ENCODE measurements around the gene ADIG.
"Not testable (repeated sequence)": the region's sequence is repeated elsewhere in the genome, so short reads cannot be mapped to it uniquely, and the experiment has no call there.

Gene ADIG

DNA sequence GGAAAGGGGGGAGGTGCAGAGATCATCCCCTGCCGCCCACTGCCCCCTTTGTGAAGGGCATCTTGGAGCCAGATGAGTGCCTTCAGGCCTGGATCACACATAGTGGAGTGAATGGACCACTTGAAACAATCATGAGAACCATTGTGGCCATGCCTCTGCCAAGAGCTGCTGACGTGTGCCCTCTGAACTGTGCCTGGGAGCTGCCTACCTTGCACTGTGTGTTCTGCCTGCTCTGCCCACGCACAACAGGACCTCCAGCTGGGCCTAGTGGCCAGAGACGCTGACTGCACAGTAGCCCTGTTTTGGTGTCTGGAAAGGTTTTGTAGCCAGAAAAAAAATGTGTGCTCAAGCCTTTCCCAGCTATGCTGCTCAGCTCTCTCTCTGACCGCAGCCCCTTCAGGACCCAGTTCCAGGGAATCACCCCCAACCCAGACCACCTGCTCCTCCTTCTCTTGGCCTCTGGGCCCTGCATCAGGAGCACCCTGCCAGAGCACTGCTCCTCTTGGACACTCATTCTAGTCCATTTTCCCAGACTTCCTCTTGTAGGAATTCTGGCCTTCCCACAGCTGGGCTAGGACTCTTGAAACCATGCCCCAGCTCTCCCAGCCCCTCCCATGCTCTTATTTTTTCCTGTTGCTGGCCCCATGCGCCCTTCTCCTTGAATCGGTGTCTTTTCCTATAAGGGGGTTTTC, 1.6 kb upstream of the ADIG start:
- DNase-seq, result no peak

DNA sequence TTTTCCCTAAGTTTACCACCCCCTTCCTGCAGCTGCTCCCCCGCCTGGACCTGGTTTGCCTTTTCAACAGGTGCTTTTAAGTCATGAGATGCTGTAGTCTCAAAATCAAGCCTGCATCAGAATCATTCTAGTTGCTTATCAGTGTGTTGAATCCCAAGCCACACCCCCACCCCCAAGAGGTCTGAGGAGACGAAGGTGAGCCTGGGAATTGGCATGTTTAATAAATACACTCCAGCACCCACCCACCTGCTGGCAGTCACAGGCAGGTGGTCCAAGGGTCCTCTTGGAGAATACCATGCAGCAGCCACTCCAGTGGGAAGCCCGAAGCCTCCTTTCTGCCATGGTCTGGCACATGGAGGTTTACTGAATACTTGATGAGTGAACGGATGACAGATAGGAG, 1.1 kb upstream of the ADIG start:
- DNase-seq, result no peak

DNA sequence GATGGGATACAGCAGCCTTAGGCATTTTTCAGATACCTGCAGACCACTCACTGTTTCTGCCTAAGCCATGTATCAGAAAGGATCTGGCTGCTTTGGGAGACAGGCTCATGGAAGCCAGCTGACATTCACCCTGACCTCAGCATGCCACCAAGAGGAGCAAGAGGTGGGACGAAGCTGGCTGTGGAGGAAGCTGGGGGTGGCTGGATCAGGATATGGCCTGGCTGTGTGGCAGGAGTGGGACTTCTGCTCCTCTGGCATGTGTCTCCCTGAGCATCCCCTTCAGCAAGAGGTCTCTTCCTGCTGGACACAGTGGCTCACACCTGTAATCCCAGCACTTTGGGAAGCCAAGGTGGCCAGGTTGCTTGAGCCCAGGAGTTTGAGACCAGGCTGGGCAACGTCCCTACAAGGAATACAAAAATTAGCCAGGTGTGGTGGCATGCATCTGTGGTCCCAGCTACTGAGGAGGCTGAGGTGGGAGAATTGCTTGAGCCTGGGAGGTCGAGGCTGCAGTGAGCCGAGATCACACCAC, 897 bp downstream of the ADIG start:
- DNase-seq, result no peak

DNA sequence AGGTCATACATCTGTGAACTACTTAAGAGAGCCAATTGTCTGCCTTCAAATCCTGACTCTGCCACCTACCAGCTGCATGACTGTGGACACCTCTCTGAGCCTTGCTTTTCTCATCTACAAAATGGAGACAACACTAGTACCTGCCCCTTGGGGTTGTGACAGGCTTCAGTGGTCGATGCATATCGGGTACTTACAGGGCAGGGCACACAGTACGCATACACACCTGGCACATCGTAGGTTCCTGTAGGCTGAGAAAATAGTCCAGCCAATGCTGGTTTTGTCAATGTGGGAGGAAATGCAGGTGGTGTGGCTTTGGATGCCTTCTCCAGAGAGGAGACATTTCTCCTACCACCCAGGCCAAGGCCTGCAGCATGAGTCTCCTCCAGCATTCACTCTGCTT, 2.3 kb downstream of the ADIG start:
- DNase-seq, result no peak

DNA sequence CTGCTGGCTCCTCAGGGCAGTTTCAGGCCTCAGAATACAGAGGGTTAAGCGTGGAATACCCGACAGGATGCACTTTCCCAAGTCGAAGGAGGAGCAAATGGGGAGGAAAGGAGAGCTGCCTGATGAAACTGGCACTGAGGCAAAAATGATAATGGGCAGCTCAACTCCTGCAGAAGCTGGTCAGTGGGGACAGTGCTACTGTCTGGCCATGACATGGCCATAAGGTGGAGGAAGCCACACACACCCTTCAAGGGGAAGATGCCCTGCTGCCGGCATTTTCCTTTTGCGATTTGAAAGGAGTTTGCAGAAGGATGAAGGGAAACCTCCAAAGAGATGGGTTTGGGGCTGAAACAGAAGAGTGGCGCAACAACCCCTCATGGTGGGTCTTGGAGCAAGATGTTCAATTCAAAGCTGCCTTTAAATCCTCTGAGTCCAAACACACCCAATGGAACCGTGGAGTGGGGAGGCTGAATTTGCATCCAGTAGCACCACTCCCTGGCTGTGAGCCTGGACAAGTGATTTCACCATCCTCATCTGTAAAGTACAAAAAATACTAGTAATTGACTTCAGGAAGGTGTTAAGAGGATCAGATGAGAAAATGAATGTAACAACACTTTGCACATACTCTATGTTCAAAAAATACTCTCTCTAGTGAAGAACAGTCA, 3.2 kb downstream of the ADIG start:
- DNase-seq, result no peak

DNA sequence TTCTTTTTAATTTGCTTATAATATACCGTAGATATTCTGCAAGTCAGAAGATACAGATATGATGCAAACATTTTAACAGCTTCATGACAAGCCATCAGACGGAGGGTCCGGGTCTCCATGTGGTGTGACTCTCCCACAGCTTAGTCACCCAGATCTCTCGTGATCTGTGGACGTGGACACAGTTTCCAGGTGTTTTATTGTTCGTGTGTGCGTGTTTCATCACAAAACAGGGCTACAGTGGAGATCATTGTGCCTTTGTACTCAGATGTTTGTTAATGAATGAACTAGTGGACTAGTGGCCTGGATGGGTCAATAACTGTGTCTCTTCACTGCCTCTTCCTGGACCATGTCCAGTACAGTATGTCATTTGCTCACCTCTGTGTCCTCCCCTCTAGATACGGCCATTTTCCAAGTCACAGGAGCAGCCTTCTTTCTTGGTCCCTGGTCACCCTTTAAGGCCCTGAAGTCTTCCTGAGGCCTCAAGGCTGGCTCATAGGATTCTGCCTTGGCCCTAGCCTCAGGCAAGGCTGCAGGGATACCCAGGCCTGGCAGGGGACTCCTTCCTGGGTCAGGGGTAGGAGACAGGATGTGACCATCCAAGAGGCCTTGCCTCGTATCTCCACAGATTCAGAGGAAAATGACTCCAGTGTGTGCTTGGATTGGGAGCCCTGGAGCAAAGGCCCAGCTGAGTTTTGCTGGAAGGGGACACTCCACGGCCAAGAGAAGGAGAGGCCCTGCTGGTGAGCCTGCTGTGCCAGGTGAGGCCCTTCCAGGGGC, 4.6 kb downstream of the ADIG start:
- no peak for DNase-seq

DNA sequence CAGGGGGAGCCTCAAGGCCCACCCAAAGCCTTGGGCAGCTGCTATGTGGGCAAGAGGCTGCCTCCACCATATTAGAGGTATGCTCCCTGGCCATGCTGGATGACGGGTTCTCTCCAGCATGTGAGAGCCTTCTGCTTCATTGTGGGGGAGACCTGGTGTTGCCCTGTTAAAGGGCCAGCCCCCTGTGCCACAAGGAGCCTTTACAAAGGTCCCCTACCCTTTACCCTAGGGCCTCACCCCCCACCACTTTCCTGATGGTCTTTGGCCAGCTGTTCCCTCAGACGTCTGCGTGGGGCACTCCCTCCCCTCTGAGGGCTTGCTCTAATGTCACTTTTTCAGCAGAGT, 5.2 kb downstream of the ADIG start:
- no peak for DNase-seq

DNA sequence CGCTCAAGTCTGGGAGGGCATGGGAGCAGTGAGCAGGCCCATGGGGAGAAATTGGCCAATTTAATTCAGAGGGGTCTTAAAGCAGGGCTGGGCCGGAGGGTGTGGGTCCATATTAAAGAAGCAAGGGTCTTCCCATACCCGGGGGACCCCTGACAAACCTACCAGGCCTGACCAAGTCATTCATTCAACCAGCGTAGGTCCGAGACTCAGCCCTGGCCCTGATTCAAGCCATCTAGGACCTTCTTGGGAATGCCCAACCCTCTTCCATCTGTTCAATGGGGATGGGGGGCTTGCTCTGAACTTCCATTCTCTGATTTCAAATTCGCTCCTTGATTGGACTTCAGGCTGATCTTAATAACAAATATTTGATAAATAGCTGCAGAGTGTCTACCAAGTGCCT, 7.3 kb downstream of the ADIG start:
- DNase-seq, result no peak

DNA sequence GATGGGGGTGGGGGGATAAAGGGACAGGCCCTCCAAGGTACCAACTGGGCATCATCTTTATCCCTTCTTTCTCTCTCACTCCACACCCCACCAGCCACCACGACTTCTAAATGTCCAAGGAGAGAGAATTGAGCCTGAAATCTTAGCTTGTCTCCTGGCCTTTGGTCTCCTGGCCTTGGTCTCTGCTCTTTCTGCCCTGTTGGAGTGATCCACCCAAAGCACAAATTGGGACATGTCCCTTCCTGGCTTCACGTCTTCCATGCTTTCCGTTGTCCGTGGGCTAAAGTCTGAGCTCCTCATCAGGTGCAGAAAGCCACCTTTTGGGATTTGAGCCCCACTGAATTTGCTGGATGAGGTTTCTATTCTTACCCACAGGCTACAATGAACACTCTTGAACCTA, 8.4 kb downstream of the ADIG start:
- no peak for DNase-seq

DNA sequence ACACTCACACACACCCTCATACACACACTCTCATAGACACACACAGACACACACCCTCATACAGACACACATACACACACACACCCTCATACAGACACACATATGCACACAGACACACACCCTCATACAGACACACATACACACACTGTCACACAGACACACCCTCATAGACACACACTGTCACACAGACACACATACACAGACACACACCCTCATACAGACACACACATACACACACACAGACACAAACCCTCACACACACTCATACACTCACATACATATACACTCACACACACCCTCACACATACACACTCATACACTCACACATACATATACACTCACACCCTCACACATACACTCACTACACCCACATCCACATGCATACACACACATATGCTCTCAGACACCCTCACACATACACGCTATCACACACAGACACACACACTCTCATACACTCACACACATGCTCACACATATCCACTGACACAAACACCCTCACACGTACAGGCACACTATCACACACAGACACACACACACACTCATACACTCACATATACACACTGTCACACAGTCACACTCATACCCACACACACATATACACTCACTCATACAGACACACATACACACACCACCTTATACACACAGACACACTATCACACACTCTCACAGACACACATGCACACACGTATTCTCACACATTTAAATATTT, 9.1 kb downstream of the ADIG start:
- DNase-seq, result no peak

DNA sequence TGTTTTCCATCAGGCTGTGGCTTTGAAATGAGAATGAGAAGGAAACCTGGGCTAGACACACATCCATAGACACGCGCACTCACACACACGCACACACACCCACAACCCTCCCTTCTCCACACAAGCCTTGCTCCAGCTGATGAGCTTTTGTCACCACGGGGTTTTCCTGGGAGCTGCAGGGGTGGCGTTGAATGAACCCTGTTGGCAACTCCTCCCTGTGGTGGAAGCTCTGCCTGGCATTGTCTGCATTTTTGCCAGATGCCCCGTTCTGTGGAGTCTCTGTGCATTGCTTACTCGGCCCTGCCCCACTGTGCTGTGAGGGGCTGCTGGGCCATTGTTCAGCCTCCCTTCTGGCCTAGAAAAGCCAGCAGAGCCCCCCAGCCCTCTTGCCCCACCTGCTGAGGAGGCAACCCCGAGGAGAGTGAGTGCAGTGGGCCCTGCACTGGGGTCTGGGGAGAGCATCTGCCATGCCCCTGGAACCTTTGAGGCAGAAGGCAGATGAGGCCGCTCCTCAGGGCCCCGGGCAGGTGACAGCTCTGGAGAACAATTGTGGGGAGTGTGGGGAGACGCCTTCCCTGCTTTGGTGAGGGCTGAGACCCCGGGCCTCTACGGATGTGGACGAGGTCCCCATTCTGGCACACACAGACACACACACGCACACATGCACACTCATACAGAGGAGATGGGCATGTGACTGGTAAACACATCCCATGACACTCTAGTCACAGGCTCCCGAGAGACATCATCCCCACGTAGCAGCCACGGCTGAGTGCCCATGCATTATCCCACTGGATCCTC, 9.9 kb downstream of the ADIG start:
- no peak for DNase-seq

DNA sequence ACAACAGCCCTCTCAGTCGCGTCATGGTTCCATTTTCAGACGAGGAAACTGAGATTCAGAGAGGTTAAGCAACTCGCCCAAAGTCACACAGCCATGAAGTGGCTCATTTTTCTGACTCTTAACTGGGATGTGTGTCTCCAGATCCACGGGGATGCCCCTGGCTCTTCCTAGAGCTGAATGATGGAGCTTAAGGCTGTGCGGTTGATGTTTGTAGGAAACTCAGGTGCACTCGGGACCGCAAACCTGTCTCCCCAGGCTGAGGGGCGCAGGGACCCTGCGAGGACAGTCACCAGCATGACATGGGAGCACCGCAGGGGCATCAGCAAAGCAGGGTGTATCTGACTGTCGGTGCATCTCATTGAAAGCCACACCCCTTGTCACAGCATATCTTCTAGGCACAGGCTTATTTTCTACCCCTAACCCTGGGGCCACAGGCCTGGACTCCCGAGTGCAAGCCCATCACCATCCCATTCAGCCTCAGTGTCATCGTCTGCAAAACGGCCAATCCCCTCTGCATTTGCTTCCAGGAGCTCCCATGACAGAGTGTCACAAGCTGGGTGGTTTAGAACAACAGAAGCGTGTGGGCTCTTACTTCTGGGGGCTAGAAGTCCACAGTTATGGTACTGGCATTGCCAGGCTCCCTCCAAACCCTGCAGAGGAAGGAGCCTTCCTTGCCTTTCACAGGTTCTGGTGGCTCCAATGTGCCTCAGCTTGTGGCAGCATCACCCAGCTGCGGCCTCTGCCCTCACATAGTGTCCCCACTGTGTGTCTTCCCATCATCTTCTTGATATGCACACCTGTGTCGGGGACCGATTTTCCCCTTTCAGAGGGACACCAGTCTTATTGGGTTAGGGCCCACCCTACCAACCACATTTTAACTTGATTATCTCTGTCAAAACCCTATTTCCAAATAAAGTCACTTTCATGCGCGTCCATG, 10.7 kb downstream of the ADIG start:
- DNase-seq, result no peak

DNA sequence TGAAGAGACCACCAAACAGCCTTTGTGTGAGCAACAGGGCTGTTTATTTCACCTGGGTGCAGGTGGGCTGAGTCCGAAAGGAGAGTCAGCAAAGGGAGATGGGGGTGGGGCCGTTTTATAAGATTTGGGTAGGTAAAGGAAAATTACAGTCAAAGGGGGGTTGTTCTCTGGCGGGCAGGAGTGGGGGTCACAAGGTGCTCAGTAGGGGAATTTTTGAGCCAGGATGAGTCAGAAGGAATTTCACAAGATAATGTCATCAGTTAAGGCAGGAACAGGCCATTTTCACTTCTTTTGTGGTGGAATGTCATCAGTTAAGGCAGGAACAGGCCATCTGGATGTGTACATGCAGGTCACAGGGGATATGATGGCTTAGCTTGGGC, 11.4 kb downstream of the ADIG start:
- DNase-seq, result not testable (repeated sequence)

DNA sequence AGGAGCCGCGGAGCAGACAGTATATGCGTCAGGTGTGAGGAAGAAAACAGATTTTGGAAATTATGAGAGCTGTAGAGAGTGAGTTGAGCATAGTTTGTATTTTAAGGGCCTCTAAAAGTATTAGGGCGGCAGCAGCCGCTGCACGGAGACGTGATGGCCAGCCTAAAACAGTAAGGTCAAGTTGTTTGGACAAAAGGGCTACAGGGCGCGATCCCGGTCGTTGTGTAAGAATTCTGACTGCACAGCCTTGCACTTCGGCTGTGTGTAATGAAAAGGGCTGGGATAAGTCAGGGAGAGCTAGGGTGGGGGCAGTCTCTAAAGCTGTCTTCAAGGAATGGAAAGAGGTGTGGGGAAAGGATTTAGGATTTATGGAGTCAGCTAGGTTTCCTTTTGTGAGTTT, 13.3 kb downstream of the ADIG start:
- DNase-seq, result not testable (repeated sequence)

DNA sequence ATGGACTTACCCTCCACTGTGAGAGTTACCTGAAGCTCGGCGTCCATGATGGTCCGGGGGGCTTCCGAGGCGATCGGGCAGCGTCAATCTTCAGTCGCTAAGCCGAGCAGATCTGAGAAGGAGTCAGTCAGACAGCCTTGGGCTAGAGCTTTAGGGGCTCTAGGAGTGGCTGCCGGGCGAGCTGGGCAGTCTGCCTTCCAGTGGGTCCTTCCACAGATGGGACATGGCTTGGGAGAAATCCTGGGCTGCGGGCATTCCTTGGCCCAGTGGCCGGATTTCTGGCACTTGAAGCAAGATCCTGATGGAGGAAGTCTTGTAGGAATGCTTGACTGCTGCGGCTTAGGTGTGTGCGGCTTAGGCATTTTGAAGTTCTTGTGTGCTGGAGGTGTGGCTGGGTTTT, 14.9 kb downstream of the ADIG start:
- DNase-seq, result not testable (repeated sequence)

DNA sequence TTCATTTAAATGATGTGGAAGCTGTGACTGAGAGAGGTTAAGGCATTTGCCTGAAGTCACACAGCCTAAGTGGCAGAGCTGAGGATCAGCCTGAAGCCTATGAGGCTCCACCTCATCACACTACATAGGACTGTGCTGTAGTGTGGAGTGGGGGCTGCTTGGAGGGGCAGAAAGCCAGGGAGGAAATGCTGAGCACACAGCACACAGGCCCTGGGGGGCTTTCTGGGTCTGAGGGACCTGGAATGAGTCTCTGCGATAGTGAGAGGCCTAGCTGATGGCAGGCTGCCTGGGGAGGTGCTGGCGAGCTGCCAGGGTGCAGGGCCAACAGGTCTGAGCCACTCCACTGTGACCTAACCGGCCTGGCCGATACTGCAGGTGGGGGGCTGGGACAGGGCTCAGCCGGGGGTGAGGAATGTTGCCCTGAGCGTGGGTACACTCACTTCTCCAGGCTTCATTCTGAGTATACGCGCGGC, 18.4 kb downstream of the ADIG start:
- DNase-seq, result no peak

DNA sequence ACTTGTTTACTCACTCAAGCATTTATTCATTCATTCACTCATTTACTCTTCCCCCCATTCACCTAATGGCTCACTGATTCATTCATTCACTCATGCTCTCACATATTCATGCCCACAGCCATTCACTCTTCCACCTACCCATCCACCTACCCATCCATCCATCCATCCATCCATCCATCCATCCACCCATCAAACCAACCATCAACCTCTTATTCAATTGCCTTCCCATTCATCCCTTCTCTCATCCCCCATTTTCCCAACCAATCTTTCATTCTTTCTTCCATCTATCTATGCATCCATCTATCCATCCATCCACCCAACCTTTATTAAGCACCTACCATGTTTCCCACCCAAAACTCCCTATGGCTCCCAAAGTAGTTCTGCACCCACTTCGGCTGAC, 19.1 kb downstream of the ADIG start:
- no peak for DNase-seq

DNA sequence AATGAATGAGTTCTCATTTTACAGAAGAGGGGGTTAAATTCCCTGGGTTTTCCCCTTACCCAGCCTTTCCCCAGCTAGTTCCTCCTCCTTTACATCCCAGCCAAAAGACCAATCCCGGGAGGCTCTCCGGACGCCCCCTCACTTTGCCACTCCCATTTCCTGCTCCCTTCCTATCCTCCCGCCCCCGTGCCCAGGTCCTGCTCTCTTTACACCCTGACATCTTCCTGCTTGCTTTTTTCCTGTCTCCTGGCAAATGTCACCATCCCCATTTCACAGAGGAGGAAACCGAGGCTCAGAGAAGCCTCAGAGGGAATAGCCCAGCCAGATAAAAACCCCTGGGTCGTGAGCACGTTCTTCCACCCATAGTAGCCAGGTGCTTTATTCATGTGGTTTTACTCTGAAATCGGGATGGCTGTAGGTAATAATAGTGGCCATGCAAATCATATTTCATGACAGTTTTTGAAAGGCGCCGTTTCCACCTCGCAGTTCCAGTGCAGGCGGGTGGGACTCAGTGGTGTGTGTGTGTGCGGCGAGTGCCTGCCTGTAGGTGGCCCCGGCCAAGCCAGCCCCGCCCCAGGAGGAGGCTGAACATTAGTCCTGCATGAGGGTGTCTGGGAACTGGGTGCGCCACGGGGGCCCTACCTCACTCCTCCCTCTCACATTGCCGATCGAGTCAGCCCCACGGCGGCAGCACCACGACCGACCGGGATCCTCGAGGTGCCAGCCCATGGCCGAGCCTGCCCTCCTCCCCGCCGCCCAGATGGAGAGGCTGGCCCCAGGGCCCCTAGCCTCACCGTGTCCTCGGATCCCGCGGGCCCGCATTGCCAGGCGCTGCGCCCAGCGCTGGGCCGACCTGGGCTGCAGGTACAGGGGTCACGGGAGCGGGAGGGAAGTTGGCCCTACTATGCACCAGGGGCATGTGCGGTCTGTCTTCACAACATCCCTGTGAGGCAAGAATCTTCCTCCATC, 20.5 kb downstream of the ADIG start, which contains the start of gene ARHGAP40:
Gene ARHGAP40, plus strand, starts transcription at position 594 of the 969 bp plus-strand sequence.
- no peak for DNase-seq

DNA sequence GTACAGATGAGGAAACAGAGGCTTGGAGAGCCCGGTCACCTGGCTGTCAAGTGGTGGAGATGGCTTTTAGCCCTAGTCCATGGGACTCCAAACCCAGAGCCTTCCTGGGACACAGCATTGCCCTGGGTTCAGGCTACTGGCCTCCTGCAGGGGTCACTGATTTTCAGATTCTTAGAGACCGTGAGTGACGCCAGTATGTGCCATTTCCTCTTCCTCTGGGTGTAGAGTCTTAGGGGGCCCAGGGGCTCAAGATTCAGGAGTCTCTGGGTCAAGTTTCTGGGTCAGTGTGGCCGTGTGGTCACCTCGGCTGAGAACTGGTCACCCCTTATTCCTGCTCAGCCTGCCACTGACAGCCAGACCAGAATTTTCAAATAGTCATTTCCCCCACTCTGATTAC, 21.2 kb downstream of the ADIG start:
- DNase-seq, result no peak

DNA sequence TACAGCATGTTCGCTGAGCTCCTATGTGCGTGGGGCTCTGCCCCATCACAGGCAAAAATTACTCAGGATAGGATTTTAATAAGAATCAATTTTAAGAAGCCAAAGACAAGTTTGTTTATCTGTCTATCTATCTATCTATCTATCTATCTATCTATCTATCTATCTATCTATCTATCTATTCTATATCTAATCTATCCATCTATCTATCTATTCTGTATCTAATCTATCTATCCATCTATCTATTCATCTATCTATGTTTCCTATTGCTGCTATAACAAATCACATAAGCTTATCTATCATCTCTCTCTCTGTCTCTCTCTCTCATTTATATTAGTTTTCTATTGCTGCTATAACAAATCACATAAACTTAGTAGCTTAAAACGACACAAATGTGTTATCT, 22.3 kb downstream of the ADIG start:
- DNase-seq, result no peak

Data from MV-4-11 (cell line).